Measurements from ENCODE around the gene TRIM59. TPM values are rescaled to one million over a fixed set of nuclear protein-coding genes. Genes with fewer than 3 reads are reported as not detected.

The TRIM59 gene
- total RNA-seq, 1 donor from 2014 or later = 120 TPM

GRCh38 chr3:160464971-160465370 lies 15.4 kb upstream of the TRIM59 start:
- H3K27ac Mint-ChIP-seq = no peak overlapping the region
- H3K9ac ChIP-seq = no peak overlapping the region

GRCh38 chr3:160464321-160464720 lies 14.7 kb upstream of the TRIM59 start:
- no peak for DNase-seq (ENCODE audit: low spot score)
- no peaks in the 10 kb centered on the region for H3K36me3 Mint-ChIP-seq
- peaks cover 3% of the 10 kb centered on the region for H3K4me1 Mint-ChIP-seq
- H3F3A ChIP-seq (ENCODE audit: low read depth) = no peaks in the 10 kb centered on the region
- H3K27ac Mint-ChIP-seq = no peak overlapping the region
- no peak for TF ChIP-seq EZH2phosphoT487 (IDR thresholded peaks at IDR 0.05)
- TF ChIP-seq CTCF (IDR thresholded peaks at IDR 0.05) = no peak
- TF ChIP-seq EZH2 (IDR thresholded peaks at IDR 0.05) = no peak
- no peaks in the 10 kb centered on the region for H3K79me2 ChIP-seq (ENCODE audit: low read depth)
- H3K36me3 ChIP-seq = no peaks in the 10 kb centered on the region
- no peak overlapping the region for H3K27ac ChIP-seq
- H3K27me3 Mint-ChIP-seq (ENCODE audit: insufficient read depth, low read depth) = no peaks in the 10 kb centered on the region
- H3K4me3 ChIP-seq = no peak overlapping the region
- no peak overlapping the region for H2AFZ ChIP-seq (replicated peaks)
- H3K9ac ChIP-seq = no peak overlapping the region
- H3K4me1 ChIP-seq = peaks cover 5% of the 10 kb centered on the region
- H3K4me2 ChIP-seq = no peak overlapping the region
- H4K20me1 ChIP-seq (ENCODE audit: low read depth) = no peaks in the 10 kb centered on the region
- no peak overlapping the region for H3K4me3 Mint-ChIP-seq
- H3K27me3 ChIP-seq = no peaks in the 10 kb centered on the region
- peaks cover 12% of the 10 kb centered on the region for H3K9me3 Mint-ChIP-seq
- H3K9me3 ChIP-seq (ENCODE audit: low read depth) = no peaks in the 10 kb centered on the region

More at GRCh38 chr3:160464971-160465370, 15.4 kb upstream of the TRIM59 start:
- Histone ChIP-seq H3K27ac (no peak overlapping the region), H3K4me1 (peaks cover 5% of the 10 kb centered on the region), H3K9me3 (ENCODE audit: low read depth) (no peaks in the 10 kb centered on the region), H3K79me2 (ENCODE audit: low read depth) (no peaks in the 10 kb centered on the region), H2AFZ (replicated peaks) (no peak overlapping the region), H3K36me3 (no peaks in the 10 kb centered on the region), H3K4me3 (no peak overlapping the region), H3F3A (ENCODE audit: low read depth) (no peaks in the 10 kb centered on the region), H3K27me3 (no peaks in the 10 kb centered on the region), H3K4me2 (no peak overlapping the region), H4K20me1 (ENCODE audit: low read depth) (no peaks in the 10 kb centered on the region)
- DNase-seq (ENCODE audit: low spot score) = no peak
- Mint-ChIP-seq H3K4me3 (no peak overlapping the region), H3K36me3 (no peaks in the 10 kb centered on the region), H3K4me1 (peaks cover 3% of the 10 kb centered on the region), H3K27me3 (ENCODE audit: insufficient read depth, low read depth) (no peaks in the 10 kb centered on the region), H3K9me3 (peaks cover 14% of the 10 kb centered on the region)
- no peak for TF ChIP-seq EZH2 (IDR thresholded peaks at IDR 0.05)
- TF ChIP-seq EZH2phosphoT487 (IDR thresholded peaks at IDR 0.05) = no peak
- no peak for TF ChIP-seq CTCF (IDR thresholded peaks at IDR 0.05)

- no peak overlapping the region for H2AFZ ChIP-seq (replicated peaks)
- no peak overlapping the region for H3K9ac ChIP-seq
- no peak overlapping the region for H3K27ac ChIP-seq
- H4K20me1 ChIP-seq (ENCODE audit: low read depth) = no peaks in the 10 kb centered on the region
- peaks cover 5% of the 10 kb centered on the region for H3K4me1 ChIP-seq
- Mint-ChIP-seq H3K9me3 (peaks cover 5% of the 10 kb centered on the region), H3K36me3 (no peaks in the 10 kb centered on the region), H3K27me3 (ENCODE audit: insufficient read depth, low read depth) (no peaks in the 10 kb centered on the region), H3K27ac (peak overlapping the region; percentile 64), H3K4me3 (no peak overlapping the region), H3K4me1 (peaks cover 3% of the 10 kb centered on the region)
- H3K36me3 ChIP-seq = no peaks in the 10 kb centered on the region
- no peak overlapping the region for H3K4me3 ChIP-seq
- H3F3A ChIP-seq (ENCODE audit: low read depth) = no peaks in the 10 kb centered on the region
- no peaks in the 10 kb centered on the region for H3K79me2 ChIP-seq (ENCODE audit: low read depth)
- no peaks in the 10 kb centered on the region for H3K27me3 ChIP-seq
- DNase-seq (ENCODE audit: low spot score) = no peak
- TF ChIP-seq CTCF (IDR thresholded peaks at IDR 0.05) = no peak
- no peak for TF ChIP-seq EZH2phosphoT487 (IDR thresholded peaks at IDR 0.05)
- no peak for TF ChIP-seq EZH2 (IDR thresholded peaks at IDR 0.05)
- no peaks in the 10 kb centered on the region for H3K9me3 ChIP-seq (ENCODE audit: low read depth)
- no peak overlapping the region for H3K4me2 ChIP-seq
Measured at GRCh38 chr3:160460033-160460432, 10.4 kb upstream of the TRIM59 start.
